Fibroblast of lung (primary cell): ENCODE measurements around the gene RASA3.

Experiments
- CTCF ChIP-seq, 2 donors: IDR thresholded peaks in 1 of 2; conservative IDR thresholded peaks in 1 of 2; 1 replicate in 1 of 2; 2 replicates in 1 of 2; pipeline ENCODE4 v1.5.1; 2011 to 2012; ENCODE audit warnings: low read length in 2 of 2, control low read depth in 1 of 2, inconsistent platforms in 1 of 2, low read depth in 1 of 2, mild to moderate bottlenecking in 1 of 2
- EZH2 ChIP-seq: IDR thresholded peaks from 2 replicates; pipeline ENCODE4 v1.5.1; 2012; ENCODE audit warnings: low read length, control low read depth, mild to moderate bottlenecking; ENCODE audit errors: missing control alignments

GRCh38 chr13:113960276-113960948 lies 172.0 kb downstream of the RASA3 start:
- no peak for TF ChIP-seq CTCF (conservative IDR thresholded peaks at IDR 0.05 in 1 of 2, IDR thresholded peaks at IDR 0.05 in 1 of 2; ENCODE audit: low read depth in 1 of 2, low read length in 2 of 2)
- TF ChIP-seq EZH2: no peak
